SU-DHL-6 (cell line): ENCODE measurements around the gene DPP4.

Experiments
- CTCF ChIP-seq: fragments of 200-600 bp; sonication (generic); IDR thresholded peaks from one replicate; pipeline ENCODE4 v1.5.1; 2017; ENCODE audit warnings: antibody characterized with exemption, mild to moderate bottlenecking, low read length, moderate library complexity; ENCODE audit not compliant: insufficient read depth, poor library complexity, severe bottlenecking
- EZH2phosphoT487 ChIP-seq: fragments of 200-600 bp; sonication (generic), shearing (Covaris generic); conservative IDR thresholded peaks from 2 replicates; pipeline ENCODE4 v1.6.1; 2018; ENCODE audit warnings: mild to moderate bottlenecking, antibody characterized with exemption, low read length, moderate library complexity, mixed read lengths

- no peak for TF ChIP-seq CTCF
- no peak for TF ChIP-seq EZH2phosphoT487
Observed at GRCh38 chr2:162011706-162012564, 62.1 kb downstream of the DPP4 start.
